H1 (cell line): ENCODE results near the gene C17orf113. TPM values are rescaled to one million over a fixed set of nuclear protein-coding genes. Genes with fewer than 3 reads are reported as not detected.

Source experiments
- MAFK ChIP-seq: IDR thresholded peaks from 2 replicates; pipeline ENCODE4 v1.6.1; 2012; ENCODE audit warnings: low read depth, mild to moderate bottlenecking, improper control_type of control experiment, low read length
- POLR2A ChIP-seq, 2 experiments: IDR thresholded peaks; 1 replicate in 1 of 2; 2 replicates in 1 of 2; pipeline ENCODE4 v1.6.1; 2011; ENCODE audit warnings: low read depth in 2 of 2, low read length in 2 of 2, mild to moderate bottlenecking in 2 of 2; ENCODE audit errors: control extremely low read depth in 1 of 2
- SP1 ChIP-seq: IDR thresholded peaks from 2 replicates; pipeline ENCODE4 v1.6.1; 2011; ENCODE audit warnings: low read depth, low read length
- TEAD4 ChIP-seq: IDR thresholded peaks from 2 replicates; pipeline ENCODE4 v1.6.1; 2012; ENCODE audit warnings: low read depth, low read length, inconsistent platforms, mixed read lengths
- YY1 ChIP-seq: IDR thresholded peaks from 2 replicates; pipeline ENCODE4 v1.6.1; 2011; ENCODE audit warnings: low read depth, mild to moderate bottlenecking, low read length
- polyA plus RNA-seq, 7 experiments: library from polyadenylated mRNA; depleted of rRNA in 3 of 7; stranded (reverse) in 5 of 7; unstranded in 2 of 7; fragments of >200 nt in 5 of 7; fragments of 200-250 nt in 2 of 7; gene quantifications; 1 replicate in 5 of 7; 2 replicates in 1 of 7; 4 replicates in 1 of 7; pipeline versions ENCODE4 v1.2.1 to v1.2.3, GENCODE V29; 2011 to 2013; ENCODE audit warnings: missing spikeins in 2 of 7, mixed read lengths in 2 of 7
- total RNA-seq: library from RNA; stranded (reverse); fragmentation: NEBNext Ultra II Directional; extraction: Animal tissue kit (Norgen Biotek cat#: 25700); gene quantifications from 2 replicates; pipeline ENCODE4 v1.2.1, GENCODE V29; 2021
- TF ChIP-seq, protein P1 (sequence below): IDR thresholded peaks from 2 replicates; pipeline ENCODE4 v1.6.1; 2011; ENCODE audit warnings: low read length, improper control_type of control experiment

Gene C17orf113
- total and polyA plus RNA-seq, 2 of the 8 experiments (the other 6 are each of a cell fraction or from before 2014, with no cell fraction given), result 1.0 to 1.4 TPM

DNA sequence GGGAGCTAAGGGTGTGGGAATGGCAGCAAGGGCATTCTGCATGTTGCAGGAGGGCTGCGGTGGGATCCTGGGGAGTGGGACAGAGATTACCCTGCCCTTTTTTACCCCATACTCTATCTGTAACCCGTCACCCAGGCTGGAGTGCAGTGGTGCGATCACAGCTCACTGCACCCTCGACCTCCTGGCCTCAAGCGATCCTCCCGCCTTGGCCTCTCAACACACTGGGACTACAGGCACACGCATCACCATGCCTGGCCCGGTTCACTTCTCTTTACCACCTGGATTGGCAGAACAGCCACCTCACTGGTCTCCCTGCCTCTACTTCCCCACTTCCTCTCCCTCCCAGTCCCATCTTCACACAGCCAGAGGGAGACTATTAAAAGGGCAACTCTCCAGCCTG, 38.3 kb upstream of the C17orf113 start (continued):
- TF ChIP-seq, protein P1, sequence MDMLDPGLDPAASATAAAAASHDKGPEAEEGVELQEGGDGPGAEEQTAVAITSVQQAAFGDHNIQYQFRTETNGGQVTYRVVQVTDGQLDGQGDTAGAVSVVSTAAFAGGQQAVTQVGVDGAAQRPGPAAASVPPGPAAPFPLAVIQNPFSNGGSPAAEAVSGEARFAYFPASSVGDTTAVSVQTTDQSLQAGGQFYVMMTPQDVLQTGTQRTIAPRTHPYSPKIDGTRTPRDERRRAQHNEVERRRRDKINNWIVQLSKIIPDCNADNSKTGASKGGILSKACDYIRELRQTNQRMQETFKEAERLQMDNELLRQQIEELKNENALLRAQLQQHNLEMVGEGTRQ, result no peak
- TF ChIP-seq SP1 (no peak), MAFK (no peak), TEAD4 (no peak), YY1 (no peak), POLR2A (IDR thresholded peaks at IDR 0.05; ENCODE audit: control extremely low read depth in 1 of 2, low read depth in 2 of 2, low read length in 2 of 2) (no peak)
